ENCODE measurements around the gene SBDS. TPM values are rescaled to one million over a fixed set of nuclear protein-coding genes. Genes with fewer than 3 reads are reported as not detected.
"Not testable (repeated sequence)": the region's sequence is repeated elsewhere in the genome, so short reads cannot be mapped to it uniquely, and the experiment has no call there.

The SBDS gene
- polyA plus RNA-seq, 3 donors = 64.7 to 168 (median 161) TPM

- WGBS, 3 donors = 36 to 47% (median 46%) methylated on average over 4 of the region's 5 CpGs
- H3K27ac ChIP-seq (ENCODE audit: low read depth, low read length) = not testable (repeated sequence)
Observed at GRCh38 chr7:67000601-67001258, 5.3 kb upstream of the SBDS start.

GRCh38 chr7:66996444-66997191 lies 1.2 kb upstream of the SBDS start, which contains the start of gene TYW1:
Gene TYW1, plus strand, starts transcription at chr7:66996833. Its CDS starts 146 bp downstream, at chr7:66996979.
- 0 to 1% (median 0%) methylated on average over 37 to 44 of the region's 44 CpGs for WGBS, 3 donors
- not testable (repeated sequence) for H3K27ac ChIP-seq (ENCODE audit: low read depth, low read length)

- WGBS, 3 donors = 0 to 3% (median 2%) methylated on average over 9 of the region's 9 CpGs
Observed at GRCh38 chr7:66994691-66995049, 716 bp downstream of the SBDS start.

GRCh38 chr7:66994051-66994450 lies 1.3 kb downstream of the SBDS start:
- not testable (repeated sequence) for H3K27ac ChIP-seq (ENCODE audit: low read depth, low read length)
- 55 to 70% (median 64%) methylated on average over 4 to 5 of the region's 5 CpGs for WGBS, 3 donors

More at GRCh38 chr7:66994691-66995049, 716 bp downstream of the SBDS start:
- H3K27ac ChIP-seq (ENCODE audit: low read depth, low read length) = not testable (repeated sequence)

- 96 to 100% (median 100%) methylated on average over 1 of the region's 3 CpGs for WGBS, 3 donors
- not testable (repeated sequence) for H3K27ac ChIP-seq (ENCODE audit: low read depth, low read length)
Observed at GRCh38 chr7:66989552-66989951, 5.8 kb downstream of the SBDS start.

GRCh38 chr7:66980336-66980735 lies 15.1 kb downstream of the SBDS start:
- H3K27ac ChIP-seq (ENCODE audit: low read depth, low read length) = not testable (repeated sequence)
- WGBS, 3 donors = 93 to 100% (median 97%) methylated on average over 1 of the region's 1 CpG

GRCh38 chr7:66979013-66979412 lies 16.4 kb downstream of the SBDS start:
- not testable (repeated sequence) for H3K27ac ChIP-seq (ENCODE audit: low read depth, low read length)
- WGBS, 3 donors = 93 to 97% (median 93%) methylated on average over 2 of the region's 2 CpGs

- not testable (repeated sequence) for H3K27ac ChIP-seq (ENCODE audit: low read depth, low read length)
- 84 to 96% (median 90%) methylated on average over 4 to 5 of the region's 5 CpGs for whole genome bisulfite sequencing, 3 donors
Observed at GRCh38 chr7:66978312-66978711, 17.1 kb downstream of the SBDS start.

GRCh38 chr7:66974986-66975590 lies 20.3 kb downstream of the SBDS start:
- H3K27ac ChIP-seq (ENCODE audit: low read depth, low read length) = no peak overlapping the region
- WGBS, 3 donors = 81 to 93% (median 85%) methylated on average over 15 of the region's 15 CpGs

- 72 to 78% (median 75%) methylated on average over 5 of the region's 5 CpGs for WGBS, 3 donors
Observed at GRCh38 chr7:66970310-66970709, 25.1 kb downstream of the SBDS start.

GRCh38 chr7:66969001-66969400 lies 26.4 kb downstream of the SBDS start:
- 81 to 94% (median 94%) methylated on average over 5 of the region's 5 CpGs for WGBS, 3 donors
- H3K27ac ChIP-seq (ENCODE audit: low read depth, low read length) = not testable (repeated sequence)

More at GRCh38 chr7:66970310-66970709, 25.1 kb downstream of the SBDS start:
- H3K27ac ChIP-seq (ENCODE audit: low read depth, low read length) = no peak overlapping the region

- 82 to 84% (median 83%) methylated on average over 6 of the region's 6 CpGs for WGBS, 3 donors
- no peak overlapping the region for H3K27ac ChIP-seq (ENCODE audit: low read depth, low read length)
Observed at GRCh38 chr7:66967029-66967428, 28.4 kb downstream of the SBDS start.

- no peak overlapping the region for H3K27ac ChIP-seq (ENCODE audit: low read depth, low read length)
- 26 to 28% (median 27%) methylated on average over 4 of the region's 4 CpGs for WGBS, 3 donors
Observed at GRCh38 chr7:66964411-66964810, 31.0 kb downstream of the SBDS start.

- WGBS, 3 donors = 92 to 95% (median 94%) methylated on average over 5 of the region's 5 CpGs
- H3K27ac ChIP-seq (ENCODE audit: low read depth, low read length) = no peak overlapping the region
Observed at GRCh38 chr7:66961096-66961495, 34.3 kb downstream of the SBDS start.

- WGBS, 3 donors = 97 to 98% (median 98%) methylated on average over 4 of the region's 4 CpGs
Observed at GRCh38 chr7:66960192-66960591, 35.2 kb downstream of the SBDS start.

GRCh38 chr7:66958538-66959350 lies 36.6 kb downstream of the SBDS start:
- WGBS, 3 donors = 80 to 95% (median 89%) methylated on average over 17 of the region's 17 CpGs
- H3K27ac ChIP-seq (ENCODE audit: low read depth, low read length) = no peak overlapping the region

More at GRCh38 chr7:66960192-66960591, 35.2 kb downstream of the SBDS start:
- no peak overlapping the region for H3K27ac ChIP-seq (ENCODE audit: low read depth, low read length)

GRCh38 chr7:66957595-66958290 lies 37.6 kb downstream of the SBDS start:
- no peak overlapping the region for H3K27ac ChIP-seq (ENCODE audit: low read depth, low read length)
- WGBS, 3 donors = 73 to 92% (median 87%) methylated on average over 13 of the region's 13 CpGs

- 78 to 94% (median 85%) methylated on average over 5 of the region's 5 CpGs for WGBS, 3 donors
- no peak overlapping the region for H3K27ac ChIP-seq (ENCODE audit: low read depth, low read length)
Observed at GRCh38 chr7:66953044-66953427, 42.4 kb downstream of the SBDS start.

All from adipose tissue (tissue), 3 donors.